ENCODE data around the gene TNFRSF8. TPM values are rescaled to one million over a fixed set of nuclear protein-coding genes. Genes with fewer than 3 reads are reported as not detected.
A peak's percentile ranks its signal among the peaks of the same experiment; 100 is the strongest.

The TNFRSF8 gene
- total RNA-seq, 2 donors from 2014 or later: 0.16 to 0.47 TPM

- intact Hi-C loops (cut with DNase I): no loop called here
- Histone ChIP-seq H3K4me3 (peak overlapping the region; percentile 89), H3K9me3 (no peaks in the 10 kb centered on the region), H3K4me1 (peaks cover 5% of the 10 kb centered on the region), H3K27ac (peak overlapping the region; percentile 61), H3K9ac (ENCODE audit: low read depth in 2 of 2, low read length in 2 of 2) (peak overlapping the region; percentile 77 to 84), H3K36me3 (no peaks in the 10 kb centered on the region), H3K27me3 (no peaks in the 10 kb centered on the region)
- TF ChIP-seq CTCF (IDR thresholded peaks at IDR 0.05): no peak
- peak; percentile 34 for DNase-seq
These were observed 43.1 kb upstream of the TNFRSF8 start for GRCh38 chr1:12019858-12020509.

- intact Hi-C loops (cut with DNase I): no loop called here
- Histone ChIP-seq H3K4me3 (no peak overlapping the region), H3K4me1 (peaks cover 5% of the 10 kb centered on the region), H3K27ac (no peak overlapping the region), H3K9me3 (no peaks in the 10 kb centered on the region), H3K9ac (ENCODE audit: low read depth in 2 of 2, low read length in 2 of 2) (no peak overlapping the region), H3K36me3 (no peaks in the 10 kb centered on the region), H3K27me3 (no peaks in the 10 kb centered on the region)
- no peak for DNase-seq
- TF ChIP-seq CTCF (IDR thresholded peaks at IDR 0.05): no peak
These were observed 41.5 kb upstream of the TNFRSF8 start for GRCh38 chr1:12021616-12022015.

- Histone ChIP-seq H3K4me3 (no peak overlapping the region), H3K36me3 (no peaks in the 10 kb centered on the region), H3K9me3 (no peaks in the 10 kb centered on the region), H3K4me1 (peaks cover 5% of the 10 kb centered on the region), H3K27me3 (no peaks in the 10 kb centered on the region), H3K9ac (ENCODE audit: low read depth in 2 of 2, low read length in 2 of 2) (no peak overlapping the region), H3K27ac (no peak overlapping the region)
- TF ChIP-seq CTCF (IDR thresholded peaks at IDR 0.05): no peak
- no peak for DNase-seq
- intact Hi-C loops (cut with DNase I): no loop called here
These were observed 41.1 kb upstream of the TNFRSF8 start for GRCh38 chr1:12022036-12022435.

- DNase-seq: no peak
- H3K9me3 ChIP-seq: no peaks in the 10 kb centered on the region
- intact Hi-C loops (cut with DNase I): no loop called here
- no peak overlapping the region for H3K4me3 ChIP-seq
- no peaks in the 10 kb centered on the region for H3K4me1 ChIP-seq
- no peaks in the 10 kb centered on the region for H3K27me3 ChIP-seq
- H3K36me3 ChIP-seq: no peaks in the 10 kb centered on the region
- no peak overlapping the region for H3K27ac ChIP-seq
- no peak for TF ChIP-seq CTCF (IDR thresholded peaks at IDR 0.05)
- H3K9ac ChIP-seq (ENCODE audit: low read depth in 2 of 2, low read length in 2 of 2): no peak overlapping the region
These were observed 36.5 kb upstream of the TNFRSF8 start for GRCh38 chr1:12026586-12026985.

GRCh38 chr1:12028248-12028647, 34.9 kb upstream of the TNFRSF8 start:
- Histone ChIP-seq H3K27ac (no peak overlapping the region), H3K4me3 (no peak overlapping the region), H3K9me3 (no peaks in the 10 kb centered on the region), H3K4me1 (no peaks in the 10 kb centered on the region), H3K36me3 (no peaks in the 10 kb centered on the region), H3K9ac (ENCODE audit: low read depth in 2 of 2, low read length in 2 of 2) (no peak overlapping the region), H3K27me3 (no peaks in the 10 kb centered on the region)
- no peak for DNase-seq
- intact Hi-C loops (cut with DNase I): no loop called here
- TF ChIP-seq CTCF (IDR thresholded peaks at IDR 0.05): no peak
